Measurements from ENCODE around the gene FBLN1. TPM values are rescaled to one million over a fixed set of nuclear protein-coding genes. Genes with fewer than 3 reads are reported as not detected.

FBLN1 gene
- total and polyA plus RNA-seq, 2 donors (not counting 3 experiments of a cell fraction or from before 2014, with no cell fraction given), result 1.2 to 4.0 TPM

DNA sequence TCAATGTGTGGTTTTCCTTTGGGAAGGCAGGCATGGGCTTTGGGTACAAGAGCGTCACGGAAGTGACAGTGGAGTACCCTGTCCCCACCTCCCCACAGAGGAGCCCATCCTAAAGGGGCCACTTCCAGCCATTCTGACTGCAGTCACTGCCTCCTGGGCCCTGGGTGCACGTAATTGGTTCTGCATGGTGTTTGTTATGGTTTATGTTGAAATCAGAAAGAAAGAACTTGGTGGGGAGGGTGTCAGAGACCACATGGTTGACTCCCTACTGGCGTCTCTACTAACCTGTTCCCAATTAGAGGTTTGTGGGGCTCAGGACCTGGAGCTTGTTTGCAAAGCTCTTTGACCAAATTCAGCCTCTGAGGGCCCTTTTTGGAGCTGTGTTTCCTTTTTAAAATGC, 48.4 kb upstream of the FBLN1 start:
- no peak for TF ChIP-seq EZH2 (IDR thresholded peaks at IDR 0.05; ENCODE audit: borderline replicate concordance, low read depth, low read length, severe bottlenecking)
- TF ChIP-seq MYC (IDR thresholded peaks at IDR 0.05; ENCODE audit: low read depth, low read length), result no peak
- no peak for TF ChIP-seq POLR2A (IDR thresholded peaks at IDR 0.05; ENCODE audit: low read depth, low read length)
- TF ChIP-seq JUN (IDR thresholded peaks at IDR 0.05; ENCODE audit: borderline replicate concordance, insufficient read depth, insufficient read length, low read depth), result no peak
- TF ChIP-seq, protein P1, sequence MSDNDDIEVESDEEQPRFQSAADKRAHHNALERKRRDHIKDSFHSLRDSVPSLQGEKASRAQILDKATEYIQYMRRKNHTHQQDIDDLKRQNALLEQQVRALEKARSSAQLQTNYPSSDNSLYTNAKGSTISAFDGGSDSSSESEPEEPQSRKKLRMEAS (IDR thresholded peaks at IDR 0.05; ENCODE audit: insufficient read depth, insufficient read length), result no peak
- TF ChIP-seq POLR2AphosphoS5 (IDR thresholded peaks at IDR 0.05; ENCODE audit: insufficient read depth, low read depth, low read length), result no peak
- no peak for TF ChIP-seq FOS (IDR thresholded peaks at IDR 0.05; ENCODE audit: borderline replicate concordance, insufficient read depth, low read length)
- no peaks in the 10 kb centered on the region for H3K9me1 ChIP-seq (replicated peaks; ENCODE audit: control insufficient read depth, extremely low read depth, insufficient read depth, low read length)
- ChIA-PET POLR2A (no interaction called here), CTCF (no interaction called here)
- no peak overlapping the region for H3K4me2 ChIP-seq (ENCODE audit: insufficient read depth, low read length)
- no peaks in the 10 kb centered on the region for H3K9me3 ChIP-seq (replicated peaks; ENCODE audit: control insufficient read depth, insufficient read depth, low read length)
- DNase-seq (ENCODE audit: low read depth, low spot score) (no peak), FAIRE-seq (no peak)
- no peak overlapping the region for H3K9ac ChIP-seq (replicated peaks; ENCODE audit: extremely low read depth, insufficient read depth, low read length)
- no peak overlapping the region for H2AFZ ChIP-seq (ENCODE audit: low read depth, low read length)
- no peaks in the 10 kb centered on the region for H4K20me1 ChIP-seq (replicated peaks; ENCODE audit: control insufficient read depth, extremely low read depth, insufficient read depth, low read length)
- no peak overlapping the region for H3K4me3 ChIP-seq (replicated peaks in 1 of 3; ENCODE audit: insufficient read depth in 1 of 3, low read depth in 1 of 3, low read length in 3 of 3)
- intact Hi-C loops (cut with micrococcal nuclease) (no loop called here), dilution Hi-C loops (cut with MboI; ENCODE audit: extremely low pct_ligation_motif_present, low sequenced_read_pairs) (no loop called here)
- no peaks in the 10 kb centered on the region for H3K4me1 ChIP-seq (ENCODE audit: control insufficient read depth, extremely low read depth, insufficient read depth, low read length)
- no peaks in the 10 kb centered on the region for H3K36me3 ChIP-seq (ENCODE audit: control insufficient read depth in 2 of 2, extremely low read depth in 1 of 2, insufficient read depth in 2 of 2, low read length in 2 of 2)
- BruUV-seq (replicated peaks), result no TSS peak
- H3K27me3 ChIP-seq (ENCODE audit: control insufficient read depth in 2 of 2, insufficient read depth in 2 of 2, low read length in 2 of 2), result peaks cover 2% of the 10 kb centered on the region in 2 experiments
- H3K79me2 ChIP-seq (ENCODE audit: control insufficient read depth, insufficient read depth, low read length), result no peaks in the 10 kb centered on the region
- H3K27ac ChIP-seq (ENCODE audit: insufficient read depth, low read depth, low read length), result no peak overlapping the region

DNA sequence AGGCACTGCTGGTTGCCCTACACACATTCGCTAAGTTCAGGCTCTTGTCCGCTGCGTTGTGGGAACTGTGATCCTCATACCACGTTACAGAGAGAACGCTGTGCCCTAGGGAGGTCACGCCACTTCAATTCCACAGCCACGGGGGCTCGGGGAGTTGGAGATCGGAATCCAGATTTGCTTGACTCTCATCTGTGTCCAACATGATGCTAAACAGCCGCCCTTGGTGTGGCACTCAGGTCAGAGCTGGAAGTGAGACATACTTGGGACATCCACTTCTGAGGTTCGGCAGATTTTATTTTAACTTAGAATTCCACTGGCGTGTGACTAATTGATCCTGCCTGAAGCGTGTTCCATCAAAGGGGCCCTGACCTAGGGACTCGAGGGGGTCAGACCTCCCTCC, 47.5 kb upstream of the FBLN1 start:
- TF ChIP-seq FOS (IDR thresholded peaks at IDR 0.05; ENCODE audit: borderline replicate concordance, insufficient read depth, low read length) (no peak), MYC (IDR thresholded peaks at IDR 0.05; ENCODE audit: low read depth, low read length) (no peak), JUN (IDR thresholded peaks at IDR 0.05; ENCODE audit: borderline replicate concordance, insufficient read depth, insufficient read length, low read depth) (no peak)
- POLR2A ChIA-PET, result no interaction called here
- H3K4me1 ChIP-seq (ENCODE audit: control insufficient read depth, extremely low read depth, insufficient read depth, low read length), result no peaks in the 10 kb centered on the region
- no peak overlapping the region for H2AFZ ChIP-seq (ENCODE audit: low read depth, low read length)
- dilution Hi-C loops (cut with MboI; ENCODE audit: extremely low pct_ligation_motif_present, low sequenced_read_pairs), result no loop called here
- no peak overlapping the region for H3K27ac ChIP-seq (ENCODE audit: insufficient read depth, low read depth, low read length)
- no peak overlapping the region for H3K4me2 ChIP-seq (ENCODE audit: insufficient read depth, low read length)
- no TSS peak for BruUV-seq (replicated peaks)
- H3K36me3 ChIP-seq (ENCODE audit: control insufficient read depth in 2 of 2, extremely low read depth in 1 of 2, insufficient read depth in 2 of 2, low read length in 2 of 2), result no peaks in the 10 kb centered on the region
- no peak for DNase-seq (ENCODE audit: low read depth, low spot score)
- intact Hi-C loops (cut with micrococcal nuclease), result no loop called here
- no peak for FAIRE-seq
- H3K9ac ChIP-seq (replicated peaks; ENCODE audit: extremely low read depth, insufficient read depth, low read length), result no peak overlapping the region
- no peaks in the 10 kb centered on the region for H3K9me1 ChIP-seq (replicated peaks; ENCODE audit: control insufficient read depth, extremely low read depth, insufficient read depth, low read length)
- H4K20me1 ChIP-seq (replicated peaks; ENCODE audit: control insufficient read depth, extremely low read depth, insufficient read depth, low read length), result no peaks in the 10 kb centered on the region
- H3K79me2 ChIP-seq (ENCODE audit: control insufficient read depth, insufficient read depth, low read length), result no peaks in the 10 kb centered on the region
- H3K27me3 ChIP-seq (ENCODE audit: control insufficient read depth in 2 of 2, insufficient read depth in 2 of 2, low read length in 2 of 2), result peaks cover 2% of the 10 kb centered on the region in 2 experiments
- H3K9me3 ChIP-seq (replicated peaks; ENCODE audit: control insufficient read depth, insufficient read depth, low read length), result no peaks in the 10 kb centered on the region
- CTCF ChIA-PET, result no interaction called here
- no peak overlapping the region for H3K4me3 ChIP-seq (replicated peaks in 1 of 3; ENCODE audit: insufficient read depth in 1 of 3, low read depth in 1 of 3, low read length in 3 of 3)

Measured in endothelial cell of umbilical vein (primary cell).